GM18909 (cell line): ENCODE data around the gene PBX3.

Experiments
- ATAC-seq: cut with Tn5 transposase; IDR thresholded peaks from one replicate; pipeline ENCODE4 v1.9.1; 2021; ENCODE audit warnings: mild to moderate bottlenecking; ENCODE audit not compliant: unreplicated experiment, poor library complexity

PBX3 gene

GRCh38 chr9:125852386-125852785, 105.2 kb downstream of the PBX3 start:
- ATAC-seq, result no peak

- no peak for ATAC-seq
Observed at GRCh38 chr9:125854553-125855275, 107.5 kb downstream of the PBX3 start.

- no peak for ATAC-seq
Observed at GRCh38 chr9:125856331-125856730, 109.2 kb downstream of the PBX3 start.

- ATAC-seq, result no peak
Observed at GRCh38 chr9:125861405-125862058, 114.4 kb downstream of the PBX3 start.

DNA sequence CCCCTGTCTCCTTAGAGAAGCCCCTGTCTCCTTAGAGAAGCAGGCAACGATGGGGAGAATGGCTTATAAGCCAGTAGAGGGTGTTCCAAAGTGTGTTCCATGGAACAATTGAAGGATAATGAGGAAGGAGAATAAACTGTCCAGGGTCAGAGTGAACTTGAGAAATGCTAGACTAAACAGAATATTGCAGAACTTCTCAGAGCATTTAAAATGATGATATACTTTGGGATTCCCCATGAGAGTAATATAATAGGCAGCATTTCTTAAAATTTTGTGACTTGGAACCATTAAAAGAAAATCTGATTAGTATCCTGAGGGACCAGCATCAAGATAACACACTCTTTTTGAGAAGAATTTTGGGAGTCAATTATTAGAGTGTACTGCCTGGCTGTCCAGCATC, 116.8 kb downstream of the PBX3 start:
- ATAC-seq, result no peak

DNA sequence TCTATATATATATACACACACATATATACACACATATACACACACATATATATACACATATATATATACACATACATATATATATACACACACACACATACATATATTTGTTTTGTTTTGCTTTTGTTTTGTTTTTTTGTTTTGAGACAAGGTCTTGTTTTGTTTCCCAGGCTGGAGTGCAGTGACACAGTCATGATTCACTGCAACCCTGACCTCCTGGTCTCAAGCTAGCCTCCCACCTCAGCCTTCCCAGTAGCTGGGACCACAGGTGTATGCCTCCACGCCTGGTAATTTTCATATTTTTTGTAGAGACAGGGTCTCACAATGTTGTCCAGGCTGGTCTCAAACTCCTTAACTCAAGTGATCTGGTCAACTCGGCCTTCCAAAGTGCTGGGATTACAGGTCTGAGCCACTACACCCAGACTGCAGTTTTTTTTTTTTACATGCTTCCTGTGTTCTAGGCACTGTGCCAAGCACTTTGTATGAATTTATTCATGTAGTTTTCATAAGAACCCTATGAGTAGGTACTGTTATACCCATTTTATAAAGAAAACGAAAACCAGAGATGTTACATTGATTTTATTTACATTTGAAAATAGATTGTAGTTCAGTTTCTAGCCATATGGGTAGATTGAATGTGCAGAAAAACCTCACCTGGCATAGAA, 120.7 kb downstream of the PBX3 start:
- no peak for ATAC-seq

GRCh38 chr9:125878164-125878631, 131.0 kb downstream of the PBX3 start:
- ATAC-seq, result no peak

DNA sequence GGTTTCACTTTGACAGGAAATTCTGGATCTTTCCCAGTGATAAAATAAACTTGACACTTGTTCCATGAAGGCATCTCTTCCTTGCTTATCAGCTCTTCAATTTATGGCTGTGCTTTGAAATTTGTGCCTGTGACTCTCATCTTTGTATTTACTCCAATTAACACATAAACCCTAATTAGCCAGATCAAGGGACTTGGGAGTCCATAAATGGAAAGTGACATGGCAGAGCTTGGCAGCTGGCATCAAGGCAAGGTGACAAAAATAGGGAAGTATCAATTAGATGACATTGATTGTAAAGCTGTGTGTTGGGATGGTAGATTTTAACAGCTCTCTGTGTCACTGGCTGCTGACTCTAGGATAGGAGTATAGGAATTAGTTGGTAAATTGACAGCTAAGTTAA, 133.9 kb downstream of the PBX3 start:
- ATAC-seq, result no peak

GRCh38 chr9:125883565-125884217, 136.5 kb downstream of the PBX3 start:
- ATAC-seq, result no peak

DNA sequence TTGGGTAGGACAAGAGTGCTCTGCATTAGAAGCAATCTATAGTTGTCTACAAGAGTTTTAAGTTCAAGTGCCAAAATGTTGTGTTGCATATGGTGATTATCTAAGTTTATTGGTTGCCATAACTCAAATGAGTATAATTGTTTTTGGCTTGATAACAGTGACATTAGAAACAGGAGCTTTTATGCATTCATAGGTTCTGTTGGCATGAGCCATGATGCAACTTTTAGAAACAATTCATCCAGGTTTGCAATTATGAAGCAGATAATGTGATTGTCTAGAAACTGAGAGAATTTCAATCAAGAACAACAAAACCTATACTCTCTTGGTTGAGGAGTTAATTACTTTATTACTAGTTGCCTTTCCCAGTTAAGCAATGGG, 137.0 kb downstream of the PBX3 start:
- ATAC-seq, result no peak

DNA sequence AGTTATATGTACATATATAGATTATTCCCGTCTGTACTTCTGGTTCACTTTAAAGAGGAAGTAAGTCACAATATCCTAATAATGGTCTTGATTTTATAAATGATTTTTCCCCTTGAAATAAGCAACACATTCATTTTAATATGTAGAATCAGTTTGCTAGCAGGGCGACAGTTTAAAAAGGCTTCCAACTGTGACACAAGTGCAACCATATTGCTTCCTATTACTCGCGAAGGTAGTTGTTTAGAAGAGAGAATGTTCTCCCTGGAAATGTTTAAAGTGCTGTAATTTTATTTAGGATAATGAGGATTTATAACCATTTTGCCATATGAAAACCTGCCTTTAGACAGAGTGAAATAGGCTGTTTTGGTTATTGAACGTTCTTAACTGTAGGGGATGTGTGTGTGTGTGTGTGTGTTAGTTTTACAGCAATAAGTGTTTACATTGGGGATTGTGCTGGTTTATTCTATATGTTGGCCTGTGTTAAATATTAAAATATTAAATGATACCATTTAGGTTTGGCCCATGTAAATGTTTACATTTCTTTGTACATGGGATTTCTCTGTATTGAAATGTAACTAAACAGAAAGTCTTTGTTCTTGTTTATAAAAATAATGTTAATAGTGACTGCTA, 138.3 kb downstream of the PBX3 start:
- no peak for ATAC-seq

DNA sequence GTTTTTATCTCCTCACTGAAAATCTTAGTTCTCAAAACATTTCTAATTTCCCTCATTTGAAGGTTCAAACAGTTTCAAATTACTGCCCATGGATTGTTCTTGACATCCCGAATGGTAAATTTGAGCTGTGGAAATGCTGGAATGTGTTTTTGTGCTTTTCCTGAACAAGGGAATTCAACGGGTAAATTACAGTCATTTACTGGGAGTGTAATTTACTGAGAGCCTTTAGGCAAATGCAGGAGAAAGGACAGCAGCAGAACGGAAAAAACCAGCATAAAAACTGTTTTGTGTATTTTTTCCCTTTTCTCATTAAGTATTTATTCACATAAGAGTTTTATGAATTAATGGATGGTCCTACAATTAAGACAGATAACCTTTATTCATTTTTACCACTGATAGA, 139.2 kb downstream of the PBX3 start:
- no peak for ATAC-seq

GRCh38 chr9:125887172-125887571, 140.0 kb downstream of the PBX3 start:
- ATAC-seq, result no peak

DNA sequence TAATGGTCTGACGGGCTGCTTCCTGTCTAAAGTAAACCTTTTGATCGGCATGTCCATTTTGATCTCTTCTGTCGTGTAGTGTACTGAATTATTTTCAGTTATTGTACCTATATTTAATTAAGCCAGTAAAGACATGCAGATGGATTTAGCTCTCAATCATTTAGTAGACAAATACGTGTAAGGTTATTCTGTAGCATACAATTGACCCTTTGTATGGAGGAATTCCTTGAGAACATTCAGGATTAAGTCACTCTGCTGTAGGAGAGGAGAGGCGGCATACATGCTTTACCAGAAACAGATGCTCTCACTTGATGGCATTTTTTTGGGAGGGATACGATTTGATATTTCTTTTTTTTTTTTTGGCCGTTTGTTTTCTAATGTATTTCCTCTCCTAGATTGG, 141.0 kb downstream of the PBX3 start:
- ATAC-seq, result no peak

- peak; percentile 40 for ATAC-seq
Observed at GRCh38 chr9:125889112-125889475, 141.9 kb downstream of the PBX3 start.

GRCh38 chr9:125889476-125890419, 142.6 kb downstream of the PBX3 start:
- ATAC-seq, result peak; percentile 47

GRCh38 chr9:125890826-125891225, 143.7 kb downstream of the PBX3 start:
- ATAC-seq, result no peak

DNA sequence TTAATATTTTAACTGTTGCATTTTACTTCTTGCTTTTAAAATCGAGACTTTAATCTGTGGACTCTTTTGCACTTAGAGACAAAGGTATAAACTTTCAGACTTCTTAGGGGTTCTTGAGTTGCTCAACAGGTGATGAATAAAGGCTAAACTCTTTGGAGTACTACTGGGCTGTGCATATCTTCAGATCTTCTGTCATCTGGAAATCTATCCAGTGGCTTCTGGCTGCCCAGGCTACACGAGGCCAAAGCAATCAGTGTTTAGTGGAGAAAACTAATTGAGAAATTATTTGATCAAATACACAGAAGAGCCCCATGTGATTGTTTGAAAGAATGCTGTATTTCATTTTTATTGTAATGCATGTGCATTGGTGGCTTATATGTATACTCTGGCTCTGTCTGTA, 146.1 kb downstream of the PBX3 start:
- ATAC-seq, result no peak

DNA sequence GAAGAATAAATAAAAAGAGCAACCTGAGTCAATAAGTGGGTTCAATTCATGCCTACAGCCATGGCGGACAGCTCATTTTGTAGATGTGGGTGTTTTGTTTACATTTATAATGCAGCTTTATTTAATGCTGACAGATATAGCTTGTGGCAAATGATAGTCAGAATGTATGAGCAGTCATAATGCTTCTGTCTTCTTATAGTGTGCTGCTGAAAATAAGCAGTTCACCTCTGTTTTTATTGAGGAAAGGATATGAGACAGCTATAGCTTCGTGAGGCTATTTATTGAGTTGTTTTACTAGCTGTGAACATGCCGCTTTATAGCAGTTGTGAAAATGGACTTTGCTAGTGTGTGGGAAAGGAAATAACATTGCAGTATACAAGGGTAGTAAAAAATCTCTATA, 147.4 kb downstream of the PBX3 start:
- ATAC-seq, result no peak

DNA sequence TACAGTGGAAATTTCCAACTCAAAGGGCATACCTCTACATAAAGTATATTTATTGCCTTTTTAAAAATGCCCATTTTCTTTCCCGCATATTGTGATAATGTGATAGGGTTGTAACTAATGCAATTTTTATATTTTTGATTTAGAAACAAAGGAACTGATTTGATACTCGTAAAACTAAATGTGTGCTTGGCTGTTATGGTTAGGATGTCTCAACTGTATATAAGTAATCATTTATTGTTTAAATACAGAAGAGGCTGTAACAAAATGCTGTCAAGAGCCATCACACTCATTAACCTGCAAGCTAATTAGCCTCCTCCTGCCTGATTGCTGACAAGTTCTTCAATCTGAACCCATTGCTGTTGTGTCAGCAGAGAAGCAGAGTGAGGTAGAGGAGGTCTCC, 149.2 kb downstream of the PBX3 start:
- ATAC-seq, result no peak
